ENCODE data around the gene GPX1.
"Not testable (repeated sequence)": the region's sequence is repeated elsewhere in the genome, so short reads cannot be mapped to it uniquely, and the experiment has no call there.

GPX1 gene

GRCh38 chr3:49346797-49347251 is 11.3 kb downstream of the GPX1 start:
- TF ChIP-seq GATA1 (IDR thresholded peaks at IDR 0.05; ENCODE audit: low read depth, low read length) (no peak), POLR2A (IDR thresholded peaks at IDR 0.05; ENCODE audit: low read length) (no peak)
- no peak for DNase-seq

GRCh38 chr3:49343163-49343562 is 15.0 kb downstream of the GPX1 start:
- DNase-seq, result no peak
- TF ChIP-seq GATA1 (IDR thresholded peaks at IDR 0.05; ENCODE audit: low read depth, low read length) (no peak), POLR2A (IDR thresholded peaks at IDR 0.05; ENCODE audit: low read length) (no peak)

- no peak for DNase-seq
- TF ChIP-seq GATA1 (IDR thresholded peaks at IDR 0.05; ENCODE audit: low read depth, low read length) (no peak), POLR2A (IDR thresholded peaks at IDR 0.05; ENCODE audit: low read length) (no peak)
Observed at GRCh38 chr3:49341996-49342395, 16.2 kb downstream of the GPX1 start.

GRCh38 chr3:49339941-49340800 is 18.0 kb downstream of the GPX1 start, which contains the start of gene USP4:
USP4 (minus strand) TSS chr3:49340053; CDS start chr3:49340024, 29 bp downstream.
- TF ChIP-seq GATA1 (IDR thresholded peaks at IDR 0.05; ENCODE audit: low read depth, low read length) (no peak), POLR2A (IDR thresholded peaks at IDR 0.05; ENCODE audit: low read length) (peak; percentile 87)
- peak; percentile 91 to 92 for DNase-seq

- DNase-seq, result no peak
- no peak for TF ChIP-seq GATA1 (IDR thresholded peaks at IDR 0.05; ENCODE audit: low read depth, low read length)
- TF ChIP-seq POLR2A (IDR thresholded peaks at IDR 0.05; ENCODE audit: low read length), result no peak
Observed at GRCh38 chr3:49339581-49339940, 18.6 kb downstream of the GPX1 start.

GRCh38 chr3:49333916-49334633 is 24.1 kb downstream of the GPX1 start:
- TF ChIP-seq GATA1 (IDR thresholded peaks at IDR 0.05; ENCODE audit: low read depth, low read length) (no peak), POLR2A (IDR thresholded peaks at IDR 0.05; ENCODE audit: low read length) (no peak)

GRCh38 chr3:49333091-49333490 is 25.1 kb downstream of the GPX1 start:
- no peak for TF ChIP-seq GATA1 (IDR thresholded peaks at IDR 0.05; ENCODE audit: low read depth, low read length)
- TF ChIP-seq POLR2A (IDR thresholded peaks at IDR 0.05; ENCODE audit: low read length), result no peak
- DNase-seq, result no peak

More at GRCh38 chr3:49333916-49334633, 24.1 kb downstream of the GPX1 start:
- DNase-seq, result no peak

- no peak for TF ChIP-seq GATA1 (IDR thresholded peaks at IDR 0.05; ENCODE audit: low read depth, low read length)
- no peak for TF ChIP-seq POLR2A (IDR thresholded peaks at IDR 0.05; ENCODE audit: low read length)
- no peak for DNase-seq
Observed at GRCh38 chr3:49329186-49329585, 29.0 kb downstream of the GPX1 start.

GRCh38 chr3:49328350-49328749 is 29.8 kb downstream of the GPX1 start:
- not testable (repeated sequence) for DNase-seq

GRCh38 chr3:49327485-49327884 is 30.7 kb downstream of the GPX1 start:
- DNase-seq, result peak; percentile 28 to 40
- TF ChIP-seq GATA1 (IDR thresholded peaks at IDR 0.05; ENCODE audit: low read depth, low read length), result no peak
- TF ChIP-seq POLR2A (IDR thresholded peaks at IDR 0.05; ENCODE audit: low read length), result no peak

GRCh38 chr3:49324768-49325167 is 33.4 kb downstream of the GPX1 start:
- TF ChIP-seq POLR2A (IDR thresholded peaks at IDR 0.05; ENCODE audit: low read length), result no peak
- no peak for TF ChIP-seq GATA1 (IDR thresholded peaks at IDR 0.05; ENCODE audit: low read depth, low read length)
- no peak for DNase-seq

GRCh38 chr3:49316696-49317457 is 41.3 kb downstream of the GPX1 start:
- no peak for TF ChIP-seq GATA1 (IDR thresholded peaks at IDR 0.05; ENCODE audit: low read depth, low read length)
- no peak for TF ChIP-seq POLR2A (IDR thresholded peaks at IDR 0.05; ENCODE audit: low read length)
- DNase-seq, result no peak

GRCh38 chr3:49313896-49314688 is 44.1 kb downstream of the GPX1 start:
- DNase-seq, result no peak

More at GRCh38 chr3:49313896-49314688, 44.1 kb downstream of the GPX1 start:
- no peak for TF ChIP-seq GATA1 (IDR thresholded peaks at IDR 0.05; ENCODE audit: low read depth, low read length)
- TF ChIP-seq POLR2A (IDR thresholded peaks at IDR 0.05; ENCODE audit: low read length), result no peak
